GM19455 (cell line): ENCODE measurements around the gene RMND5B.
"Not testable (repeated sequence)": the region's sequence is repeated elsewhere in the genome, so short reads cannot be mapped to it uniquely, and the experiment has no call there.

Experiments used
- ATAC-seq: cut with Tn5 transposase; IDR thresholded peaks from one replicate; pipeline ENCODE4 v1.9.1; 2021; ENCODE audit not compliant: unreplicated experiment

The RMND5B gene, protein sequence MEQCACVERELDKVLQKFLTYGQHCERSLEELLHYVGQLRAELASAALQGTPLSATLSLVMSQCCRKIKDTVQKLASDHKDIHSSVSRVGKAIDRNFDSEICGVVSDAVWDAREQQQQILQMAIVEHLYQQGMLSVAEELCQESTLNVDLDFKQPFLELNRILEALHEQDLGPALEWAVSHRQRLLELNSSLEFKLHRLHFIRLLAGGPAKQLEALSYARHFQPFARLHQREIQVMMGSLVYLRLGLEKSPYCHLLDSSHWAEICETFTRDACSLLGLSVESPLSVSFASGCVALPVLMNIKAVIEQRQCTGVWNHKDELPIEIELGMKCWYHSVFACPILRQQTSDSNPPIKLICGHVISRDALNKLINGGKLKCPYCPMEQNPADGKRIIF

DNA sequence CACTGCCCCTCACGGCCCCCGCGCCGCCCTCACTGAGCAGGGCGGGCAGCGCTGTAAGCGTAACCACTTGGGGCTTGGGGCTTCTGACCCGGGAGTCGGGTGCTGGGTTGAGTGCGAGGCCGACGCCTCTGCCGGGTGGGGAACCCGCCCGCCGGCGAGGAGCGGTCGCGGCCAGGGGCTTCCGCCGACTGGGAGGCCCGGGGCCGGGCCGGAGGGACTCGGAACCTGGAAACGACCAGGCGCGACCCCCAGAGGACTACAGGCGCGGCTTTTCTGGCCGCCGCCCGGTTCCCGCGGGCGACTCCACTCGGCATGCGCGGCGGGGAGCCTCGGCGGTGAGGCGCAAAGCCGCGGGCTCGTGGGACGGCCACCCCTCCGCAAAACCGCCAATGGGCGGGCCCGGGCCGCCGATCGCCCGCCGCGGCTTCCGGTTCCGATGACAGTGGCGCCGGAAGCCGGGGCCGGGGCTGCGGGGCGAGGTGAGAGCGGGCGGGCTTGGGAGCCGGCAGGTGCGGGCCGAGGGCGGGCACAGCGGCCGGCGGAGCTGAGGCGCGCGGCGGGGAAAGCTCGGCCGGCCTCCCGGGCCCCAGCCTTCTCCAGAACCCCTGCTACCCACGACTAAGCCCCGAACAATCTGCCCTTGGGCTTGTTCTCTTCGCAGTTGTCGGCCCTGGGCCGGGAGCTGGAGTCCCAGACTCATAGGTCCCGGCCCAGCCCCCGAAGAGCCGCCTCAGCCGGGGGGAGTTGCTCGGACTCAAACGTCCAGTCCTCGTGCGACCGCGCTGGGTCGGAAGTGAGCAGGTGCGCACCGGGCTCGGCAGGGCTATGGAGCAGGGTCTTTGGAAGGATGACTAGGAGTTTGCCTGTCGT, at the start of gene RMND5B:
TSS of gene RMND5B (plus strand) at position 439 of the 870 bp plus-strand sequence. CDS start 7,106 bp downstream, outside the sequence.
- peak; percentile 77 for ATAC-seq

DNA sequence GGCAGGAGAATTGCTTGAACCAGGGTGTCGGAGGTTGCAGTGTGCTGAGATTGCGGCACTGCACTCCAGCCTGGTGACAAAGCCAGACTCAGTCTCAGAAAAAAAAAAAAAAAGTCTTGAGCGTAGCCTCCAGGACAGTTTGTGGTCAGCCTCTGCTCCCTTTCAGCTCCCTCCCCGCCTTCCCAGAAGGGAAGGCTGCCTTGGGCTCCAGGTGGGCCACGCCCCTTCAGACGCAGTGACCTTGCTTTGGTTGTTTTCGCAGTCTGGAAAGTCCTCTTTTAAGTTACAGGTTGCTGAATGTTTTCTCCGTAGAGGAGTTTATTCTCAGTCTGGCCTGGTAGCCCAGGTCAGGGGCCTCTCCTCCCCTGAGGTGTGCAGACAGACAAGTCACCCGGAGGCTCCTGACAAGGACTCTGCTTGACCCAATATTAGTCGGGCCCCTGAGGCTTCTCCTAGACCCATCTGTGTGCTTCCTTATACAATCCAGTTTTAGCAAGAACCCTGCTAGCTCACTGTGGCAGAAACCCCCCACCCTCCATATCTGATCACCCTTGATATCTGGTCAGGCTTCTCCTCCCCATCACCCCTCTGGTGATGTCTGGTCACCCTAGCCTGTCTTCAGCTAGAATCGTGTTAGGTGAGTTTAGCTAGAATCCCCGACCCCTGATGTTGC, 49.1 kb upstream of the RMND5B start:
- no peak for ATAC-seq

DNA sequence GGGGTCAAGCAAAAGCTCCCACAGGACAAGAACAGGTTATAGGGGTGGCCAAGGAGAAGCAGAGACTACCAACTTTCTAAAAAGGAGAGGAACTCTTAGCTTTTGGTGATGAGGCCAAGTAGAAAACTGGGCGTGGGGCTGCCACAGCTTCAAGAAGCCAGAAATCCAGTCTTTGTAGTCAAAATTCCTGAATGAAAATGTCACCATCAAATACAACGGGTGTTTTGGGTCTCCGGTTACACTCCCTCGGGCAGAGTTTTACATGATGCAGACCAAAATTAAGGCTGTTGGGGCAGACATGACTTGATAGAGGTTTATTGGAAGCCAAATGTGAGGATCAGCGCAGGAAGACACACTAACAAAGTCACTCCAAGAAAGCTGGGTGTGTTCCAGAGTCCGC, 46.9 kb upstream of the RMND5B start:
- no peak for ATAC-seq

DNA sequence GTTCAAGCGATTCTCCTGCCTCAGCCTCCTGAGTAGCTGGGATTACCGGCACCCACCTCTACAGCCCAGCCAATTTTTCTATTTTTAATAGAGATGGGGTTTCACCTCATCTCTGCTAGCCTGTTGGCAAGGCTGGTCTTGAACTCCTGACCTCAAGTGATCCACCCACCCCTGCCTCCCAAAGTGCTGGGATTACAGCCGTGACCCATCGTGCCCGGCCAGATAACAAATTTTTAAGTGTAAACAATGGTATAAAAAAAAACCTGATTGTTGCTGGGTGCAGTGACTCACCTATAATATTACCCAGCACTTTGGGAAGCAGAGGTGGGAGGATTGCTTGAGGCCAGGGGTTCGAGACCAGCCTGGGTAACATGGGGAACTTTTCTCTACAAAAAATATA, 45.5 kb upstream of the RMND5B start:
- no peak for ATAC-seq

DNA sequence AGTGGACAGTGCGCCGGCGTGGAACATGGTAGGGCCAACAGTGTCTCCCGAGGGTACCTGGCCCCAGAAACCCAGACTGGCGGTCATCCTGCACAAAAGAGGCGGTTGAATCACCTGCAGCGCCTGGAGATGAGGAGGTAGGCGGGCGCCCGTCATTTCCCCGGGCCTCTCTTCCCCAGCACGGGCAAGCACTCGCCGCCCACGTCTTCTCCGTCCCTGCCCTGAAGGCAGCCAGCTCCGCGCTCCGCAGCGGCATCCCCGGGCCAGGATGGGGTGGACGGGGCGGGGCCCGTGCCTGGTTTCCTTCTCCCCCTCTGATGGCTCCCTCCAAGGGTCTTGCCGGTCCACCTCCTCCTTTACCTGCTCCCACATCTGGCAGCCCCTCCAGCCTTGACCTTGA, 44.5 kb upstream of the RMND5B start:
- ATAC-seq = no peak

DNA sequence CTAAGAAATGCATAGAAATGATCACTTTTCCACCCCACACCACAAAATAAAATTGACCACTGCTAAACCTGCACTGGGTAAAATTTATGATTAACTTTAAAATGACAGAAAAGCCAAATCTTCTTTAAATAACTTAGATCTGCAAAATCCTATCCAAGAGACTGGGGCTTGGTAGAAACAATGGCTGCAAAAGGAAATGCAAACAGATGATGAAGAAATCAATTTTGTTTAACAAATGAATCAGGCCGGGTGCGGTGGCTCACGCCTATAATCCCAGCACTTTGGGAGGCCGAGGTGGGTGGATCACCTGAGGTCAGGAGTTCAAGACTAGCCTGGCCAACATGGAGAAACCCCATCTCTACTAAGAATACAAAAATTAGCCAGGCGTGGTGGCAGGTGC, 43.6 kb upstream of the RMND5B start:
- not testable (repeated sequence) for ATAC-seq

DNA sequence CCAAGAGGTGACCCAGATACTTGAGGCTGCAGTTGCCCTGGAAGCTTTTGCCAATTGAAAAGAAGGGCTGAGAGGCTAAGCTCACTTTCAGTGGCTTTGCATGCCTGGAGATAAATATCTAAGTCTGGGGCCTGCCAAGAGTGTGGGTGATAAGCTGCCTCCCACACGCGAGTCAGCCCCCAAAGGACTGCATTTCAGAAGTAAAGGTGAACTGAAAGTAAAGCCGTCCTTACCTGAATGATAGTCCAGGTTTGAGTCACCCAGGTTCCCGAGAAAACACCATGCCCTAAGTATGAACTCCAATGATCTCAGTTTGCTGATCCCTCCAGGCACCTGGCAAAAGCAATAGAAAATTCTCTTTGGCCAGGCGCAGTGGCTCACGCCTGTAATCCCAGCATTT, 40.0 kb upstream of the RMND5B start:
- ATAC-seq = no peak

DNA sequence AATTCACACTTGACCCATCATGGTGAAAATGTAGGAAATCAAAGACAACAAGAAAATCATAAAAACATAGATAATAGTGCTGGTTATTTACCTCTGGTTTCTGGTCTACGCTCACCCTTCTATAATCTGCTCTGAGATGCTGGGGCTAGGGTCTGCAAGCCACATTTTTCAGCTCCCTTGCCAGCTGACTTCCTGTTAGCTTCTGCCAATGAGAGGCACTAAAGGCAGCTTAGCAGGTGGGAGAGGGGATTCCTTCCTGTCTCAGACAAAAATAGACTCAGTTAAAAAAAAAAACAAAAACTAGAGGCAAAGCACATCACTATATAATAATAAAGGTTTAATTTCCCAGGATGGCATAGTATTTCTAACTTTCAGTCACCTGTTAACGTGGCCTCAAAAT, 37.7 kb upstream of the RMND5B start:
- ATAC-seq = no peak

DNA sequence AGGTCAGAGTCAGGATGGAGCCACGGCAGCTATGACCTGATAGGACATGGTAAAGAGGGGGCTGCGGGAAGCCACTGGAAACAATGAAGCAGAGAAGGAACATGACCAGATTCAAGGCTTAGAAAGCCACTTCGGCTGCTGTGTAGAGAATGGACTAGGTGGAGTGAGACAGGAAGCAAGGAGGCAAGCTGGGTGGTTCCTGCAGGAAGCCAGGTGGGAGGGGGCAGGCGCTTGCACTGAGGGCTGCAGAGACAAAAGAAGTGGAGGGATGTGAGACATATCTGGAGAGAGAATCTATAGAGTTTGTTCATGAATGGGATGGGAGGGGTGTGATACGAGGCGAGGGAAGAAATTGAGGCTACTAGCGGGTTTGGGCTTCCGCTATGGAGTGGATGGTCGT, 36.5 kb upstream of the RMND5B start:
- ATAC-seq = no peak

DNA sequence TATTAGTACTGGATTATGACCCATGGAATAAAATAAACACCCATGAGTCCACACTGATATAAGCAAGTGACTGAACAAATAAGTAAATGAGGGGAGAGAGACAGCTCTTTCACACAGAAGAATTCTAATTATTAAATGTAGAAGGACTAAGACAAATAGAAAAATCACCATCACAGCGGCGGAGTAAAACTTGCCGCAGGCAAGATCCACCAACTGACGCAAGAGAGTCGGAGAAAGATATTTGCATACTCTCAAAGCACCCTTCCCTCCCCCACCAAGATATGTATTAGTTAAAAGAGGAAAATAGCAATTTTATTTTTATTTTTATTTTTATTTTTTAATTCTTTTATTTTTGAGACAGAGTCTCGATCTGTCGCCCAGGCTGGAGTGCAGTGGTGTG, 32.1 kb upstream of the RMND5B start:
- ATAC-seq = no peak

DNA sequence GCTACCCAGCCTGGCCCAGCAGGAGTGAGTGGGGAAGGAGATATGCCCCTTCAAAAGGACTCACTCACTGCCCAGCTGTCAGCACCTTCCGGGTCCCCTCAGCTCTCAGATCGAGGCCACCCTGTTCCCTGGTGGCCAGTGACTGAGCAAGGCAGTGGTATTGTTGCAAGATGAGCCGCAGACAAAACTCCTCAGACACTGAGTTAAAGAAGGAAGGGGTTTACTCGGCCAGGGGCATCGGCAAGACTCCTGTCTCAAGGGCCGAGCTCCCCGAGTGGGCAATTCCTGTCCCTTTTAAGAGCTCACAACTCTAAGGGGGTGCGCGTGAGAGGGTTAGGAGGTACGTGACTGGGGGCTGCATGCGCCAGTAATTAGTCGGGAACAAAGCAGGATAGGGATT, 27.2 kb upstream of the RMND5B start:
- no peak for ATAC-seq

DNA sequence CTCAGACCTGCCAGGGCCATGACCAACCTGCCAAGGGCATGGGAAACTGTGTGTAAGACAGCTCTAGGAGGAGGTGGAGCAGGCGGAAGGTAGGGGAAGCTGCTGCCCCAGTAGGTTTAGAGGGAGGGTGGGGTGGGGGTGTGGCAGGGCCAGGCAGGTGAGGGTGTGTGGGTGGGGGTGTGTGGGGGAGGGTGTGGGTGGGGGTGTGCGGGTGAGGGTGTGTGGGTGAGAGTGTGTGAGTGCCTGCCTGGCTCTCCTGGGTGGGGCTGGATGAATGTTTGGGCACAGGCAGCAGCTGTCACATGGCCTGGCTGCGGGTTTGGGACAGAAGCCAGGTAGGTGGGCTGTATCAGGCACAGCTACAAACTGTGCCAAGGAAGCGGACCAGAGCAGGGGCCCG, 26.3 kb upstream of the RMND5B start:
- ATAC-seq = no peak

DNA sequence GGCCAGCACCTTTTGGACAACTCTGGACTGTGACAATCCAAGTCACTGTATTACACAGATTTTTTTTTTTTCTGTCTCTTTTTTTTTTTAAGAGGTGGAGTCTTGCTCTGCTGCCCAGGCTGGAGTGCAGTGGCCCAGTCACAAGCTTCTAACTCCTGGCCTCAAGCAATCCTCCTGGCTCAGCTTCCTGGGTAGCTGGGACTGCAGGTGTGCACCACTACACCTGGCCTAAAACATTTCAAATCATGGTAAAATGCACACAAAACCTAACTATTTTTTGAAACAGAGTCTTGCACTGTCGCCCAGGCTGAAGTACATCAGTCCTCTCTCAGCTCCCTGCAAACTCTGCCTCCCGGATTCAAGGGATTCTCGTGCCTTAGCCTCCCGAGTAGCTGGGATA, 24.7 kb upstream of the RMND5B start:
- no peak for ATAC-seq

DNA sequence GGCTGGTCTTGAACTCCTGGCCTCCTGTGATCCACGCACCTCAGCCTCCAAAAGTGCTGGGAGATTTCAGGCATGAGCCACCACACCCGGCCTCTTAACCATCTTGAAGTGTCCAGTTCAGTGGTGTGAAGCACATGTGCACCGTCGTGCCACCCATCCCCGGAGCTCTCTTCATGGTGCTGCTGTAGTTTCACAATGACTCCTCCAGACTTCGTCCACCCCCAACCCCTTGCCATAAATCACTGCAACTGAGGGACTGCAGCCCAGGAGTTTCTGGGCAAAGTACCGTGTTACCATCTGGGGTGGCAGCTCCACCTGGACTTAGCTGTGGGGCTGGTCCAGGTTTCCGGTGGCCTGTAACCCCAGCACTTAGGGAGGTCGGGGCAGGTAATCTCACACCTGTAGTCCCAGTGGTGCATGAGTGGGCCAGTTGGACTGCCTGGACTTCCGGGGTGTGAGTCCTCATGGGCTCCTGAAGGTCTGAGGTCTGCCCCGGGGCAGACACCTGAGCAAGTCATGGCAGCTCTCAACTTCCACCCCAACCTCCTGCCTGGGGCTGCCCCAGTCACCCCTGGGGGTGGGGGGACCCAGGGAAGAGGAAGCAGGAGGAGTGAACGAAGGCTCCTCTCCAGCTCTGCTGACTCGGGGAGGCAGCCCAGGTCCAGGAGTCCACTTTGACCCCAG, 24.1 kb upstream of the RMND5B start:
- no peak for ATAC-seq

DNA sequence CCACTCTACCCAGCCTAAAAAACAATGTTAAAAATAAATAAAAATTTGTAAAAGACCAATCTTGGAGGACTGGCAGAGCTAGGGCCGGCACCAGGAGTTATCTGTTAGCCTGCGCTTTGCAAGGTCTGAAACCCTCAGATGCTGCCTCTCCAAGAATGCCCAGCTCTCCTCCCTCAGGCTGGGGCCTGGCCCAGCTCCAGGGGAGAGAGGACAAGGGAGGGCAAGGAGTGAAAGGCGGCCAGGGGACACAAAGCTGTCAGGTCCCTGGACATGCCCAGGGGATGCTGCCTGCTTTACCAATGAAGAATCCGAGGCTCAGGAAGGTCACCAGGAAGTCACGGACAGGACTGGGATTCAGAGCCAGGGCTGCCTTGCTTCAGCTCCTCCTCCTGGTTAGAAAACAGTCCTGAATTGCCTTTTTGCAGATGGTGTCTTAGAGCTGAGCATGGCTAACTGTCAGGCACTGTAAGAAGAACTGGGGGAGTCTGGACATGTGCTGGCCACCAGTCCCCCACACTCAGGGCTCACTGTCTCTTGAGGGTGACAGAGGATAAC, 23.0 kb upstream of the RMND5B start:
- no peak for ATAC-seq

DNA sequence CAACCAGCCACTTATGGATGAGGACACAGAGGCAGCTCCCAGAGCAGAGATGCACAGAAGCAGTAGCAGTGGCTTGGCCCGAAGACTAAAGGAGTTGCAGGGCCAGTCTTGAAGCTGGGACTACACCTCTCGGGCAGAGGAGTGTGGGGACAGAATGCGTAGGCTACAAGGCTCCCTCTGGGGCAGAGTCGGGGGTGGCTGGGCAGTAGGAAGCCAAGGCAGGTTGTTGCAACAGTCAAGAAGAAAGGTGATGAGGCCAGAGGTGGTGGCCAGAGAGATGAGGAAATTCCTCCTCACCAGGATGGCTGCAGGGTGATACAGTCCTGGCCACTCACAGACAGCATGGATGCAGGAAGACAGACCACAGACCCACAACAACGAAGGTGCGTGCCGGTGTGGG, 22.4 kb upstream of the RMND5B start:
- no peak for ATAC-seq

DNA sequence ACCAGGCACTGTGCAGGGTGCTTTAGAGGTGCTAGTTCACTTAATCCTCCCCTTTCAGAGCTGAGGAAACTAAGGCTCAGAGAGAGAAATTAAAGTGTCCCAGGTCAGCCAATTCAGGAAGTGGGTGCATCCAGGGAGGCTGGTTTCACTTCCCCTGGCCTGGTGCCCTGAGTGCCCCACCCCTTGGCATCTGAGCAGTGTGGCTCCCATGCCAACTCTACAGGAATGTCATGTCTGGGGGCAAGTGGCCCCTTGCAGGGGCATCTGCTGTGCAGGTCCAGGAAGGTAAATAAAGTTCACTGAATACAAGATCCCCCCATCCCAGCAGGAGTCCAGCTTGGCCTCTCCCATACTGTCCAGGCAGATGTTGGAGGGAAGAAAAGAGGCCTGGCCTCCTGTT, 21.8 kb upstream of the RMND5B start:
- no peak for ATAC-seq

DNA sequence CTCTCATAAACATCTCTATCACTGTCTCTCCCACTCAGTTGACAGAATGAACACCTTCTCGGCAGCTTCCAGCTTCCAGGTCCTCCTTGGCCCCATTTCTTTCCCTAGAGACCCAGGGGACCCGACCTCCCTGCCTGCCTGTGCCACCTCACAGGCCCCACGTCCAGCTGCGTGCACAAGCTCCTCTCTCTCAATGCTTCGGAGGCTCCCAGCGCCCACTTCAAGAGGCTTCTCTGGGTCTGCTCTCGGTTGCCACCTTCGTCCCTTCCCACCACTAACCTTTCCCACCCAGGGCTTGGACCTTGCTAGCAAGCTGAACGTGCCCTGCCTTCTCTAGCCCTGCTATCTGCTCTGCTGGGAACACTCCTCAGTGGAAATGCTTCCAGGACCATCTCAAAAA, 20.3 kb upstream of the RMND5B start:
- ATAC-seq = no peak

DNA sequence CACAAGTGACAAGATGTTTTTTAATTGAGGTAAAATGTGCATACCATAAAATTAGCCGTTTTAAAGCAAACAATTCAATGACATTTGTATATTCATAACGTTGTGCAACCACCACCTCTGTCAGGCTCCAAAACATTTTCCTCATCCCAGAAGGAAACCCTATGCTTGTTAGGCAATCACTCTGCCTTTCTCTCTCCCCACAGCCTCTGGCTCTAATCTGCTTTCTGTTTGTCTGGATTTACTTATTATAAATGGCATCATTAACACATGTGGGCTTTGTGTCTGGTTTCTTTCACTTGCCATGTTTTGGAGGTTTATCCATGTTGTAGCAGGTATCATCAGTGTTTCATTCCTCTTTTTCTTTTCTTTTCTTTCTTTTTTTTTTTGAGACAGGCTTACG, 18.9 kb upstream of the RMND5B start:
- ATAC-seq = no peak

DNA sequence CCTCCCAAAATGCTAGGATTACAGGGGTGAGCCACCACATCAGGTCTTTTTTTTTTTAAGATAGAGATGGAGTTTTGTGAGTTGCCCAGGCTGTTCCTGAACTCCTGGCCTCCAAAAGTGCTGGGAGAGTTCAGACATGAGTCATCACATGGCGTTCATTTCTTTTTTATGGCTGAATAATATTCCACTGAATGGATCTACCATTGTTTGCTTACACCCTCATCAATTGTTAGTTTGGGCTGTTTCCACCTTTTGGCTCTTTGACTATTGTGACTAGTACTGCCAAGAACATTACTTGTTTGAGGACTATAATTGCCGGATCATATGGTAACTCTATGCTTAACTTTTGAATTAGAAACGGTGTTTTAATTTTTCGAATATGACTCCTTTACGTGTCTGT, 18.3 kb upstream of the RMND5B start:
- no peak for ATAC-seq
